ENCODE measurements around the gene LZTS2.

DNA sequence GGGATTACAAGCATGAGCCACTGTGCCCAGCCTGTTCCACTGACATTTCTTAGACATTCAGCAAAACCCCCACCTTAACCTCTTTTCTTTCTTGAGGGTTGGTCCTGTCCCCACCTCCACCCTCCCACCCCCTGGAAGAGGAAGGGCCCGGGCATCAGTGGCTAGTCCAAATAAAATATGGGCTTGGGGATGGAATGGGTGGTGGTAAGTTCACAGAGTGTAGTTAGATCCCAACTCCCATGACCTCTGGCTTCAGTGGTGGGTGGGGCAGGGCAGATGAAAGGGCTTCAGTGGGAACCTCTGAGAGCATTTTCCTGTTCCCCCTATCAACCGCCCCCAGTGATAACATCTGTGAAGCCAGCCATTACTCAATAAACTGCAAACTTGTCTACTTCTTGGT is 41.2 kb downstream of the LZTS2 start:
- TF ChIP-seq, protein P1, sequence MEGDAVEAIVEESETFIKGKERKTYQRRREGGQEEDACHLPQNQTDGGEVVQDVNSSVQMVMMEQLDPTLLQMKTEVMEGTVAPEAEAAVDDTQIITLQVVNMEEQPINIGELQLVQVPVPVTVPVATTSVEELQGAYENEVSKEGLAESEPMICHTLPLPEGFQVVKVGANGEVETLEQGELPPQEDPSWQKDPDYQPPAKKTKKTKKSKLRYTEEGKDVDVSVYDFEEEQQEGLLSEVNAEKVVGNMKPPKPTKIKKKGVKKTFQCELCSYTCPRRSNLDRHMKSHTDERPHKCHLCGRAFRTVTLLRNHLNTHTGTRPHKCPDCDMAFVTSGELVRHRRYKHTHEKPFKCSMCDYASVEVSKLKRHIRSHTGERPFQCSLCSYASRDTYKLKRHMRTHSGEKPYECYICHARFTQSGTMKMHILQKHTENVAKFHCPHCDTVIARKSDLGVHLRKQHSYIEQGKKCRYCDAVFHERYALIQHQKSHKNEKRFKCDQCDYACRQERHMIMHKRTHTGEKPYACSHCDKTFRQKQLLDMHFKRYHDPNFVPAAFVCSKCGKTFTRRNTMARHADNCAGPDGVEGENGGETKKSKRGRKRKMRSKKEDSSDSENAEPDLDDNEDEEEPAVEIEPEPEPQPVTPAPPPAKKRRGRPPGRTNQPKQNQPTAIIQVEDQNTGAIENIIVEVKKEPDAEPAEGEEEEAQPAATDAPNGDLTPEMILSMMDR (IDR thresholded peaks at IDR 0.05; ENCODE audit: low read length), result no peak
- no peak for TF ChIP-seq EZH2 (IDR thresholded peaks at IDR 0.05; ENCODE audit: borderline replicate concordance, low read length)
